Mesodermal cell (in vitro differentiated cells): ENCODE measurements around the gene SIPA1L2.

Experiments used
- H3K27ac ChIP-seq: 2 replicates; pipeline ENCODE4 v1.7.0; 2013; ENCODE audit warnings: mild to moderate bottlenecking, low read depth, low read length, moderate library complexity; ENCODE audit not compliant: severe bottlenecking
- H3K36me3 ChIP-seq: 2 replicates; pipeline ENCODE4 v1.7.1; 2013; ENCODE audit warnings: mild to moderate bottlenecking, low read length, moderate library complexity; ENCODE audit not compliant: control insufficient read depth, insufficient read depth
- H3K4me1 ChIP-seq: one replicate; pipeline ENCODE4 v1.7.1; 2013; ENCODE audit warnings: mild to moderate bottlenecking, low read length; ENCODE audit not compliant: insufficient read depth, control insufficient read depth, poor library complexity, severe bottlenecking
- H3K4me3 ChIP-seq: 2 replicates; pipeline ENCODE4 v1.7.0; 2013; ENCODE audit warnings: low read length, control low read depth, mild to moderate bottlenecking; ENCODE audit not compliant: insufficient read depth, poor library complexity, severe bottlenecking; ENCODE audit errors: extremely low read depth
- H3K9me3 ChIP-seq: 2 replicates; pipeline ENCODE4 v1.7.1; 2013; ENCODE audit warnings: mild to moderate bottlenecking, low read length, moderate library complexity; ENCODE audit not compliant: control insufficient read depth
- WGBS, 2 experiments: methylation state at CpG; one replicate each; pipeline ENCODE4 v1.1.5; 2013; ENCODE audit warnings: missing lambda C conversion rate in 2 of 2; ENCODE audit not compliant: insufficient coverage in 2 of 2; 5-methylcytosine and 5-hydroxymethylcytosine counted together

Gene SIPA1L2

GRCh38 chr1:232589812-232590743 is 39.9 kb downstream of the SIPA1L2 start:
- peak overlapping the region; percentile 89 for H3K27ac ChIP-seq
- H3K4me3 ChIP-seq = no peak overlapping the region
- 77 to 80% methylated on average over 4 to 6 of the region's 10 CpGs for WGBS, 2 experiments
- H3K9me3 ChIP-seq = no peaks in the 10 kb centered on the region
- H3K36me3 ChIP-seq = peaks cover 6% of the 10 kb centered on the region
- peaks cover 55% of the 10 kb centered on the region for H3K4me1 ChIP-seq

- 89 to 98% methylated on average over 5 of the region's 6 CpGs for WGBS, 2 experiments
- Histone ChIP-seq H3K4me3 (no peak overlapping the region), H3K36me3 (peaks cover 7% of the 10 kb centered on the region), H3K9me3 (no peaks in the 10 kb centered on the region), H3K4me1 (peaks cover 47% of the 10 kb centered on the region), H3K27ac (peak overlapping the region; percentile 89)
Measured at GRCh38 chr1:232589111-232589811, 40.7 kb downstream of the SIPA1L2 start.

- Histone ChIP-seq H3K9me3 (no peaks in the 10 kb centered on the region), H3K36me3 (peaks cover 16% of the 10 kb centered on the region), H3K27ac (no peak overlapping the region), H3K4me1 (peaks cover 31% of the 10 kb centered on the region), H3K4me3 (no peak overlapping the region)
- 81 to 86% methylated on average over 7 to 9 of the region's 11 CpGs for WGBS, 2 experiments
Measured at GRCh38 chr1:232587141-232588008, 42.6 kb downstream of the SIPA1L2 start.

- Histone ChIP-seq H3K9me3 (no peaks in the 10 kb centered on the region), H3K27ac (no peak overlapping the region), H3K4me1 (peaks cover 30% of the 10 kb centered on the region), H3K4me3 (no peak overlapping the region), H3K36me3 (peaks cover 17% of the 10 kb centered on the region)
- WGBS, 2 experiments = 100% methylated on average over 1 of the region's 3 CpGs
Measured at GRCh38 chr1:232586679-232587078, 43.3 kb downstream of the SIPA1L2 start.

- peaks cover 26% of the 10 kb centered on the region for H3K4me1 ChIP-seq
- H3K9me3 ChIP-seq = no peaks in the 10 kb centered on the region
- no peak overlapping the region for H3K4me3 ChIP-seq
- H3K36me3 ChIP-seq = peaks cover 17% of the 10 kb centered on the region
- no peak overlapping the region for H3K27ac ChIP-seq
Measured at GRCh38 chr1:232585486-232585885, 44.4 kb downstream of the SIPA1L2 start.

- H3K36me3 ChIP-seq = peaks cover 16% of the 10 kb centered on the region
- no peaks in the 10 kb centered on the region for H3K9me3 ChIP-seq
- H3K27ac ChIP-seq = no peak overlapping the region
- no peak overlapping the region for H3K4me3 ChIP-seq
- peaks cover 37% of the 10 kb centered on the region for H3K4me1 ChIP-seq
- no CpG with 5 or more reads among the region's 1 CpG for WGBS, 2 experiments
Measured at GRCh38 chr1:232581932-232582331, 48.0 kb downstream of the SIPA1L2 start.
